ENCODE results near the gene CYTL1.
"Not testable (repeated sequence)": the region's sequence is repeated elsewhere in the genome, so short reads cannot be mapped to it uniquely, and the experiment has no call there.

Gene CYTL1

DNA sequence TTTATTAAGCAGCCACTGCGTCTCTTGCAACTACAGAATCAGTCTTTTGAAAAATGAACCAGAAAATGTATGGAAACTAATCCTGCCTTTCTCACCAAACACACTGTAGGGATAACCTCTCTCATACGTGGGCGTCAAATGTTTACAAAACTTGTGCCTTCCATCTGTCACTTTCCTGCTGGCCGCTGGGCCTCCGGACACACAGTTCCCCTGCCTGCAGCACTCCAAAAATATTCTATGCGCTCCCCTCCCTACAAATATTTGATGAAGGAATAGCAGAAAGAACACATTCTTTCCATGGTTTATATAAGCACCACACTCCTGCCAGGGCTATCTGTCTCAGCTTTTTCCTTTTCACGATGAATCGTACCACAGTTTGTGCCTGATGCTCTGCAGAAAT is 14.9 kb upstream of the CYTL1 start:
- no peak for FAIRE-seq

DNA sequence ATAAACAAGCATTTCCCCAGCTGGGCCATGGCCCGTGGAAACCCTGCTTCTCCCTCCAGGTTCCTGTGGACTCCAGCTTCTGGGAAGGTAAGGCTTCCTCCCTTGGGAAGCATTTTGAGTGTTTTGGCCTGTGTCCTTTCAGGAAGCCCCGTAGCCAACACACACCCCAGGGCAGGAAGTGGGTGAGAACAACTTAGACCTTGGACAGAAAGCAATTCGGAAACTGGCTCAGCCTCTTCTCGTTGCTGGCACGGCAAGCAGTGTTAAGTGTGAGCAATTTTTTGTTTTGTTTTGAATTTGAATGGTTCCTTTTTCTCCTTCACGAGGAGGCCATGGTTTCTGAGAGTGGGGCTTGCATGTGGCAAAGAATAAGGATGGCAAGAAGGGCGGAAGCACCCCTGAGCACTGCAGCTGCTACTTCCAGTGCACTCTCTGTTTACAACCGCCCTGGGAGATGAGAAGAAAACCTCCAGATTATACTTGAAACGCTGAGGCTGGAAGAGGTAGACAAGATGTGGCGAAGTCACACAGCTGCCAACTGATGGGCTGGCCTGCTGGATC is 14.1 kb upstream of the CYTL1 start:
- no peak for DNase-seq (ENCODE audit: low spot score)
- no peak for FAIRE-seq

More for the DNA sequence above, 14.9 kb upstream of the CYTL1 start:
- no peak for DNase-seq (ENCODE audit: low spot score)

DNA sequence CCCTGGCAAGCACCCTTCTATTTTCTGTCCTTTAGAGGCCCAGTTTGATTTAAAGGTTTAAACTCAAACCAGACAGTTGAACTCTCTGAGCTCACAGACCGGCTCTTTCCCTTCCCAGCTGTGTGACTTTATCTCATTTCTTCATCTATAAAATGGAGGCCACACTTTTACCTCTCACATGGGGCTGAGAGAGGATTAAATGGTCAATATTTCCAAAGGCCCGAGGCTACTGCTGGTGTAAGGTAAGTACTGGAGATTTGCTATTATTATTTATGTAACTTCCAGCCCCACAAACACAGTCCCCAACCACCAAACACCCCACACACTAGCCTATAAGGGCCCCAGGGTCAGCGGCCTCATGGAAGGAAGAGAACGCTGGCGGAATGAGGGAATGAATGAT is 13.6 kb upstream of the CYTL1 start:
- DNase-seq (ENCODE audit: low spot score) (no peak), FAIRE-seq (no peak)

DNA sequence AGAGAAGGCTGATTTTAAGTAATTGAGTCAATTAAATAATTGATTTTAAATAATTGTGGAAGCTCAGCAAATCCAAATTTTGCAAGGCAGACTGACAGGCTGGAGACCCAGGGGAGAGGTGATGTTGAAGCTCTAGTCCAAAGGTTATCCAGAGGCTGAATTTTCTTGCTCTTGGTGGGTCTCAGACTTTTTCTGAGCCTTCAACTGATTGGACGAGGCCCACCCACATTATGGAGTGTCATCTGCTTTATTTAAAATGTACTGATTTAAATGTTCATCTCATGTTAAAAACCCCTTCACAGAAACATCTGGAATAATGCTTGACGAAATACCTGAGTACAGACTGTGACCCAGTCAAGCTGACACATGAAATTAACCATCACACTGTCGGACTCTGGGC is 11.7 kb upstream of the CYTL1 start:
- DNase-seq (ENCODE audit: low spot score) (no peak), FAIRE-seq (no peak)

DNA sequence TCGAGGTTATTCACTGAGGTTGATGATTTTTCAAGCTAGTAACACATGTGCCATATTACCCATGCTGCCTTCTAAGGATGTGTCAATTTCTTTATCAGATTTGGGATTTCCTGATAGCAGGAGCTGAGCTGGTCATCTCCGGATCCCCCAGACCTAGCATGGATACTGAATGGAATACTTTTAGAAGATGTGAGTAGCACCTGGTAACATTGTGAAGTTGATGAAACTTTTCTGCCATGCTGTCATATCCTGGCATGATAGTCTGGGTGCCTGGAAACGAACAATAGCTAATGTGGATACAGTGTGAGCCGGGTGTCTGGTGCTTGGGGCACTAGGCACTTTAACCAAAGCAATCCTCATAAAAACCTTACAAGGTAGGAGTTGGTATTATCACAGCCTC is 11.0 kb upstream of the CYTL1 start:
- DNase-seq (ENCODE audit: low spot score) (no peak), FAIRE-seq (no peak)

DNA sequence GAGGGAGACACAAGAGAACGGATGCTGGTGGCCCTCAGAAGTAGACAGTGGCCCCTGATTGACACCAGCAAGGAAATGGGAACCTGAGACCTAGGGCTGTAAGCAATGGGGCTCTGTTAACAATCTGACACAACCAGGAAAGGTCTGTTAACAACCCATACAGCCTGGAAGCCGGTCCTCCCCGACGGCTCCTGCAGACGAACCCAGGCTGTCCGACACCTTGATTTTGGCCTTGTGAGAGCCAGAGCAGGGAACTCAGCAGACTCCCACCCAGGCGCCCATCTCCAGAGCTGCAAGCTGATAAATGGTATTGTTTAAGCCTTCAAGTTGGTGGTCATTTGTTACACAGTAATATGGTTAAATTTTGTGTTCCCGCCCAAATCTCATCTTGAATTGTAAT is 10.2 kb upstream of the CYTL1 start:
- no peak for DNase-seq (ENCODE audit: low spot score)

DNA sequence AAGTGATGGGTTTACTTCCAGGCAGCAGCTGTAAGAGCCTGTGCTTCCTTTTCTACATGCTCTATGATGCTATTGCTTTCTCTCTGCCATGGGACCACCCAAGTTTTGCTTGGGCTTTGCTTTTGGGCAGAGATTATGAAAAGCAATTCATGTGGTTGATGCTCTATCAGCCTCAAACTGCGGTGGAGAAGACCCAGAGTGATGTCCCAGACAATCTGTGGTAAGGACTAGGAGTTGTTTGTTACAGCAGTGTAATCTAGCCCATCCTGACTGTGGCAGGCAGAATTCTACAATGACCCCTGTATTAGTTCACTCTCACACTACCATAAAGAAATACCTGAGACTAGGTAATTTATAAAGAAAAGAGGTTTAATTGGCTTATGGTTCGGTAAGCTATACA is 9.2 kb upstream of the CYTL1 start:
- FAIRE-seq = no peak
- no peak for DNase-seq (ENCODE audit: low spot score)

More for the DNA sequence above, 10.2 kb upstream of the CYTL1 start:
- FAIRE-seq = no peak

DNA sequence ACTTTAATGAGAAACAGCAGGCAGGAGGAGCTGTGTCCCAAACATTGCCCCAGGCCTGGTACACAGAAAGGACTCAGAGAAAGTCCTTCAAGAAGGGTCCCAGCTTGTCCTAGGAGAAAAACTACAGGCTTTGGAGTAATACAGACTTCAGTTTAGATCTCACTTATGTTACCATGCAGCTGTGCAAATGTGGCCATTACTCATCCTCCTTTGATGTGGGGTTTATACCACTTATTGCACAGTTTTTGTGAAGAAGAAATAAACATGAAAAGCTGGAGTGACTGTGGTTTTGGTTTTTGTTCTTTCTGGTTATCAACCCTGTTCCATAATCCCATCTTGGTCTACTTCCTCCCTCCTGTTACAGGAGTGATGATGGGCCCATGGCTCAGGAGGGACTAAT is 8.1 kb upstream of the CYTL1 start:
- FAIRE-seq (no peak), DNase-seq (ENCODE audit: low spot score) (no peak)

DNA sequence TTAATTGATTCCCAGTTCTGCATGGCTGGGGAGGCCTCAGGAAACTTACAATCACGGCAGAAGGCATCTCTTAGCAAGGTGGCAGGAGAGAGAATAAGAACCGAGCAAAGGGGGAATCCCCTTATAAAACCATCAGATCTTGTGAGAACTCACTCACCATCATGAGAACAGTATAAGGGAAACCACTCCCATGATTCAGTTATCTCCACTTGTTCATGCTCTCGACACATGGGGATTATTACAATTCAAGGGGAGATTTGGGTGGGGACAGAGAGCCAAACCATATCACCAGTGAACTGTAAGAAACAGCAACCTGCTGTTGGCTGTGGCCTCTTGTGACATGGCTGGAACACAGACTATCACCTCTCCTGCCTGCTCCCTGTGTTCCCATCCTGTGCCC is 7.1 kb upstream of the CYTL1 start:
- DNase-seq (ENCODE audit: low spot score) (no peak), FAIRE-seq (no peak)

DNA sequence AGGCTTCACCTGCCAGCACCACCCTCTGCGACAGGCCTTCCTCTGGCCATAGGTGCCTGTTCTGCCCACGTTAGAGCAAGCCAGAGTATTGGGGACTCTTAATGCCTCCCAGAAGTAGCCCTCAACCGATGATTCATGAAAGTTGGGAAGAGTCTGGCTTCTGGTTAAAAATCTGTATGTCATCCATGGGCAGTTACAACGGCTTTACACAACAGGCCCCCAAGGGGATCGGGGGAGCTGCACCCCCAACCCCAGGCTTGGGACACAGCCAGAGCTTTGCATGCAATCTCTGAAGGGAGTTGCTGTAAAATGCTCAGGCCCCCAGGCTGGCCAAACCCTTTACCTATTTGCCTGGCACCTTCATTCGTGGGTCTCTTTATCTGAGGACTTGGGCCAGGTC is 5.4 kb upstream of the CYTL1 start:
- DNase-seq (ENCODE audit: low spot score) = no peak
- FAIRE-seq = no peak

DNA sequence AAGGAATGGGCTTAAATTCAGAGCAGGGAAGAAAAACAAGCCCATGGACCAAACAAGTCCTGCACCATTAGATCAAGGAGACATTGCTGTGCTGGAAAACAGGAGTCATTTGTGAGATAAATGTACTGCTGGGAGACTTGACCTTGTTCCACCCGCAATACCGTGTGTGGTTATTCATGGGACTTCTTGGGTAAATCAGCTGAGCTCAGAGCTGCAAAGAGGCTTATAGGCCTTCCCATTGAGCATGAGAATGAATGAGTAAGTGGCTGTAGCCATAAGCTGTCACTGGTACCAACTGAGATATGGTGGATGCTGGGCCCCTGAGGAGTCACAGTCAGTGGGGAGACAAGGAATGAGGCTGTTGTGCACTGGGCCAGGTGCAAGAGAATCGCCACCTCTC is 2.3 kb upstream of the CYTL1 start:
- FAIRE-seq (no peak), DNase-seq (ENCODE audit: low spot score) (no peak)

DNA sequence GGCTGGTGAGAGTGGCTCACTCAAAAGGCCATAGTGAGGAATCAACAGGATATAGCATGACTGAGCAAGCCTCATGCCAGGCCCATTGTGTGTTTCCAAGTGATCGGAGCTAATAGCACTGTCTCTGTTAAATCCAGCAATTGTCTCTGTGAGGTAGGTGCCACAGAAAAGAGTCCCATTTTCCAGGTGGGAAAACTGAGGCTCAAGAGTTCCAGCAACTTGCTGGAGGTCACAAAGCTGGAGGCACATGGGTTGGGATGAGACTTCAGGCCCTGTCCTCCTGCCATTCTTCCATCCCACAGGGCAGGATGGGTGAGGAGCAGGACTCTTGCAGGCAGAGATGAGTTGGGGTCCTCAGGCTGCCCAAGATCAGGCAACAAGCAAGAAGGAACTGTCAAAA is 1.1 kb upstream of the CYTL1 start:
- FAIRE-seq (no peak), DNase-seq (ENCODE audit: low spot score) (no peak)

DNA sequence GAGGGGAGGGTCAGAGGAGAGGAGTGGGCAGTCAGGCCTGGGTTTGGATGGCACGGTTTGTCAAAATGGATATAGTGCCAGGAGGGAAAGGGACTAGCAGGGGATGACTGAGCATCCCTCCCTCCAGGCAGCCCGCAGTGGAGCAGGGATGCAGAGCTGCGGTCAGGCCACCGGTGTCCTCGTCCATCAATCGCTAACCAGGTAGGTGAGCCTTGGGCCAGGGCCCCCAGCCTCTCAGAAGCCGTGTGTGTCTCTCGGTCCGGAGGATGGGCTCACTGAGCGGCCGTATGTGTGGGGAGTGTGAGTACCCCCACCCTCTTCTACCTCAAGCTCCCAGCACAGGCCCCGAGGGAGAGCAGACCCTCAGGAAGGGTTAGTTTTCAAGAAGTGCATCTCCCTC is 538 bp upstream of the CYTL1 start:
- peak; percentile 13 for DNase-seq (ENCODE audit: low spot score)
- FAIRE-seq = no peak

DNA sequence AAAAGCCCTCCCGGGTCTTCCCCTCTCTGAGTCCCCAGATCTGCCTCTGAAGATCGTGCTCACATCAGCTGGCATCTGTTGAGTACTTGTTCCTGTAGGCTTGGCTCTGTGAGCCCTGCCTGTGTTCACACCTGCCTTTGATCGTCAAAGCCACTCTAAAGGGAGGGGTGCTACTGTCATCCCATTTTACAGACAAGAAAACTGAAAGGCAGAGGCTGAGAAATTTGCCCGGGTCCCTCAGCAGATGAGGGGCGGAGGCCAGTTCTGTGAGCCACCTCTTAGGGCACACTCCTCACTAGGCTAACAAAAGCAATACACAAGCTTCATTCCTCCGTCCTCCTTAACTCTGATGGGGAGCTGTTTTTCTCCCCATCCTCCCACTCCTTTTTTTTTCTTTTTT is 655 bp downstream of the CYTL1 start:
- DNase-seq (ENCODE audit: low spot score) (peak; percentile 29), FAIRE-seq (no peak)

DNA sequence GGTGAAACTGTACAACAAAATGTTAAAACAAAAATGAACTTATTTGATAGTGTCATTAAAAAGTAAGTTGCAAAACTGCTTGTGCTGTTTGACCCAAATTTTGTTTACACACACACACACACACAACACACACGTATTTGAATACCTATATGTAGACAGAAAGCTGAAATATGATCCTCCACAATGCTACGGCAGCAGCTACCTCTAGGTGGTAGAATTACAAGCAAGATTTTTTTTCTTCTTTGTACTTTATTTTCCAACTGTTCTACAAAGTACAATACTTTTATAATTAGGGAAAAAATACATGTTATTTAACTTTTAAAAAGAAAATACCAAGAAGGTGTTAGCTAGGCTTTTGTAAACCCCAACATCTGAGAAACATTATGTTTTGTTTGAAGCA is 1.2 kb downstream of the CYTL1 start:
- FAIRE-seq (no peak), DNase-seq (ENCODE audit: low spot score) (no peak)

DNA sequence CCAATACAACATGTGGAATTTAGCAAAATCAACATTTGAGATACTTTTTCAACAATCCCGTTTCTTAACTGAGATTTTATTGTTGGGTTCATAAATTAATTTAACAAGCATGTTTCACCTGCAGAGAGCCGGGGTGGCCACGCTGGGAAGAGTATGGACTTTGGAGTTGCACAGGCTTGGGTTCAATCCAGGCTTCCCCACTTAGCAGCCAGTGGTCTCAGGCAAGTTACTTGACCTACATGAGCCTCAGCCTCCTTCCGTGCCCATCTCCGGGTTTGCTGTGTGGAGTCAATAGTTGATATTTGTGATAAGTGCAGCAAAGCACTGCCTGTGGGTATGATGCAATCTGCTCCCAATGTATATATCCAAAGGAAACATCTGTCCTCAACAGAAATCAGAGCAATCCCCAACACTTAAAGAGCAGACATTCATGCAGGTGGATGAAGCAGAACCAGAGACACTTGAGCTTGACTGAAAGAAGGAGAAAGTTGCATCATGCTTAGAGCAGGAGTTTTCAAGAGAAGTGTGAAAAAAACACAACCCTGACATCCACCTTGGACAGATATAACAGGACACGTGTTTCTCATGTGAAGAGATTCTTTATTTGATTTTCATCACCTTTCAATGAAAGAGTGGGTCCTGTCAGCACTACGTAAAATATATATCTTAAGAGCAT is 5.1 kb downstream of the CYTL1 start:
- no peak for DNase-seq (ENCODE audit: low spot score)
- no peak for FAIRE-seq

DNA sequence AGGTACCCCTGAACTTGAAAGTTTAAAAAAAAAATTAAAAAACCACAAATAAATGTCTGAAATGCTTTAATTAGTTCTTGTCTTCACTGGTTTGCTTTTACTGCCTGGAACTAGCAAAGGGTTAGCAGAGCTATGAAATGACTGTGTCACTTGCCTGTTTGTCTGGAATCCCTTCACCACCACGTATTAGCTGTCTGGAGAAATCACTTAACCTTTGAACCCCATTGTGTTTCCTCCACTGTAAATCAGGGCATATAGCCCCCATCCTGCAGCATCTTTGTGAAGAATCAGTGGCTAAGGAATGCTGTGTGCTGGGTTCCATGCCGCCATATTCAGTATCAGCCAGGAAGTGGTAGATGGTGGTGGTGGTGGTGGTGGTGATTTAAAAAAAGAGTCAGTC is 6.3 kb downstream of the CYTL1 start:
- no peak for DNase-seq (ENCODE audit: low spot score)
- FAIRE-seq = no peak

DNA sequence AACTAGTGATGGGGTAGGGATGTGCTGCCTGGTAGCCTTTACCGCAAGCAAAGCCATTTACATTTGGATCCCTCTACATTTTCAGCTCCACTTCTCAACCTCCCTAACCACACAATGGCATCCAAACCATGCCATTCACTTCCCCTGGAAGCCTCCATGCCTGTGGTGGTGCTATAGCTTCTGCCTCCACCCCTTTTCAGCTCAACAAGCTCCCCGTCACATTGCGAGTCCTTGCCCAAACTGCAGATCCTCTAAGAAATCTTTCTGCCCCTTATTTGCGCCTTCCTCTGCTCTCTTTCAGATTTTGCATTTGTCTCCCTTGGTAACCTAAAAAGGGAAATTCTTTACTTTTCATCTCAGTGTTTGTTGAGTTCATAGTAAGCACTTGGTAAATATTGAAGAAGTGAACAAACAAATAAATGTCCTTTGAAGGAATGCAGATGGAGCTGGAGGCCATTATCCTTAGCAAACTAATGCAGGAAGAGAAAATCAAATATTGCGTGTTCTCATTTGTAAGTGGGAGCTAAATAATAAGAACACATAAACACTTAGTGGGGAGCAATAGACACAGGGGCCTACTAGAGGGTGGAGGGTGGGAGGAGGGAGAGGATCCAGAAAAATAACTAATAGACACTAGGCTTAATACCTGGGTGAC is 6.9 kb downstream of the CYTL1 start:
- FAIRE-seq (no peak), DNase-seq (ENCODE audit: low spot score) (no peak)

DNA sequence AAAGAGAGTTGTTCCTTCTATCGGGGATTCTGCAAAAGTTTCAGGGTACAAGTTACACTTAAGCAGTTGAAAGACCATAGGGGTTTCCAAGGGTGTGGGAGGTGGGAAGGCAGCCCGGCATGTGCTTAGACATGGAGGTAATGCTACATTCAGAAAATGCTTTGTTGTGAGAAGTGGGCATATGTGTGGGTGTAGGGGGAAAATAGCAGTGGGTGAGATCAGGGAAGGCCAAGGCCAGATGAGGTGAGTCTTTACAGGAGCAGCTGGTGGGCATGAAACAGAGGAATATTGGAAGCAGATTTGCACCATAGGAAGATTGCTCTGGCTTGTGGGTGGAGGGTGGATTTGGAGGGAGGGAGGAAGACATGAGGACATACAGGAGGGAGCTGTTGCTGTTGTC is 8.3 kb downstream of the CYTL1 start:
- DNase-seq (ENCODE audit: low spot score) (no peak), FAIRE-seq (no peak)

DNA sequence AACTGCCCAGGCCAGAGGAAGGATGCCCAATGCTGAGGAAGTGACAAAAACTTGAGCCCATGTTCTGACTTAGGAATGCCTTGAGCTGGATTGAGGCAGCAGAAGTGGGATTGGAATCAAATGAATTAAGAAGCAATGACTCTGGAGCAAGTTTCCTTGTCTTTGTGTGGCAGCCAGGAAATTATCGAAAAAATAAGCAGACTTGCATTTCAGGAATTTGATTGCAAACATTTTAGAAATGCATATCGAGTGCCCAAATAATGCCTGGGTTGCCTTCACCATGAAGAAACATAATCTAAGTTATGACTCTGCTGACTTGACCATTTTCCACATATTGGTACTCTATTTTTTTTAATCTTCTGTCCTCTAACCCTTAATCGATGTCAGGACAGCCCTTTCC is 9.5 kb downstream of the CYTL1 start:
- FAIRE-seq (no peak), DNase-seq (ENCODE audit: low spot score) (no peak)

DNA sequence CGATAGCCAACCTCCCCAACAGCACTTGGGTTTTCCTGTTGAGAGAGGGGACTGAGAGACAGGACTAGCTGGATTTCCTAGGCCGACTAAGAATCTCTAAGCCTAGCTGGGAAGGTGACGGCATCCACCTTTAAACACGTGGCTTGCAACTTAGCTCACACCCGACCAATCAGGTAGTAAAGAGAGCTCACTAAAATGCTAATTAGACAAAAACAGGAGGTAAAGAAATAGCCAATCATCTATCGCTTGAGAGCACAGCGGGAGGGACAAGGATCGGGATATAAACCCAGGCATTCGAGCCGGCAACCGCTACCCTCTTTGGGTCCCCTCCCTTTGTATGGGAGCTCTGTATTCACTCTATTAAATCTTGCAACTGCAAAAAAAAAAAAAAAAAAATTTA is 12.3 kb downstream of the CYTL1 start:
- not testable (repeated sequence) for FAIRE-seq; DNase-seq (ENCODE audit: low spot score)

DNA sequence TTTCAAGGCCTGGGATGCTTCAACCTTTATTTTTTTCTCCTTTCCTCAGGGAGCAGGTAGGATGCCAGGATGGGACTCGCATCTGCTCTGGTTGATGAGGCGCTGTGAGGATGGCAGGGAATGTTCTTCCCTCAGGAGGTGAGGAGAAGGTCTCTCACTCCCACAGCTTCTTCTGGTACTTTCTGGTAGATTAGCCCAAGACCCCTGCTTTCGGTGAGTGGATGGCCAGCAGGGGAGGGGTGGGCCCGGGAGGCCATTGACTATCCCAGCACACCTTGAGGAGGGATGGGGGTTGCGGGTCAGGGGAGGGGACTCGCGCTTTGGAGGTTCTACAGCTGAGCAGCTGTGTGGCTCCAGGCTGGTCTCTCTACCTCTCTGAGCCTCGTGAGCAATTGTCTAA is 14.8 kb downstream of the CYTL1 start:
- no peak for FAIRE-seq
- no peak for DNase-seq (ENCODE audit: low spot score)

DNA sequence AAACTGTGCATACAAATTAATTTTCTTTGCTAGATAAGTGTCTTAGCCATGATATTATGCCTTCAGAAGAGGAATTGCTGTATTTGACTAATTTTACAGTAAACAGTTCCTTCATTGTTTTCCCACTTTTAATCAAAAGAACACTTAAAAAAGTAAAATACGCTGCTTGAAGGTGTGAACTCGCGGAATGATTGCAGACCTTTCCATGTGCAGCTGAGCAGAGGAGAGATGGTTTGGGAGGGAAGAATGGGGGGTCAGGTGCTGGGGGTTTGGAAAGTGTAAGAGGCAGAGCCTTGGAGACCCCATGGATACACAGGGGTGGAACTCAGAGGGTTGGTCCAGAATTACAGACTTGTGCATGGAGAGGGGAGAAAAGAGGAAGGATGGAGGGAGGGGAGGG is 15.3 kb downstream of the CYTL1 start:
- DNase-seq (ENCODE audit: low spot score) = no peak
- FAIRE-seq = no peak
